Liver (tissue), 9 donors: ENCODE data around the gene ZBTB45. TPM values are rescaled to one million over a fixed set of nuclear protein-coding genes. Genes with fewer than 3 reads are reported as not detected.

Experiments used
- DNase-seq: peaks from one replicate; pipeline ENCODE4 v3.0.0-alpha.2; 2017; ENCODE audit warnings: low spot score
- H3K27ac ChIP-seq, 2 donors: one replicate each; pipeline ENCODE4 v1.7.0; 2013; ENCODE audit warnings: inconsistent platforms in 2 of 2, low read length in 2 of 2, control low read depth in 1 of 2, low read depth in 1 of 2, mild to moderate bottlenecking in 1 of 2
- H3K27me3 ChIP-seq, 4 donors: one replicate each; pipeline versions ENCODE4 v1.6.1 to v1.7.0; 2013; ENCODE audit warnings: low read length in 3 of 4, inconsistent platforms in 1 of 4, mild to moderate bottlenecking in 1 of 4, moderate library complexity in 1 of 4; ENCODE audit not compliant: control insufficient read depth in 4 of 4, insufficient read depth in 4 of 4
- H3K36me3 ChIP-seq, 4 donors: one replicate each; pipeline versions ENCODE4 v1.6.1 to v1.7.0; 2013; ENCODE audit warnings: low read length in 3 of 4, mild to moderate bottlenecking in 3 of 4, low read depth in 1 of 4, moderate library complexity in 1 of 4; ENCODE audit not compliant: control insufficient read depth in 4 of 4, insufficient read depth in 3 of 4
- H3K4me1 ChIP-seq, 4 donors: one replicate each; pipeline versions ENCODE4 v1.6.1 to v1.7.0; 2013; ENCODE audit warnings: low read length in 3 of 4, mild to moderate bottlenecking in 3 of 4, moderate library complexity in 1 of 4; ENCODE audit not compliant: control insufficient read depth in 4 of 4, insufficient read depth in 4 of 4
- H3K4me3 ChIP-seq, 3 donors: one replicate each; pipeline versions ENCODE4 v1.6.1 to v1.7.0; 2013; ENCODE audit warnings: low read length in 3 of 3, control low read depth in 1 of 3, low read depth in 1 of 3, mild to moderate bottlenecking in 1 of 3
- H3K9ac ChIP-seq, 2 donors: one replicate each; pipeline ENCODE4 v1.7.0; 2013; ENCODE audit warnings: low read length in 2 of 2, mild to moderate bottlenecking in 2 of 2, moderate library complexity in 2 of 2, control low read depth in 1 of 2, low read depth in 1 of 2
- H3K9me3 ChIP-seq, 4 donors: one replicate each; pipeline versions ENCODE4 v1.6.1 to v1.7.0; 2013; ENCODE audit warnings: low read length in 3 of 4; ENCODE audit not compliant: control insufficient read depth in 4 of 4
- ATF3 ChIP-seq: IDR thresholded peaks from 2 replicates; pipeline ENCODE4 v1.6.1; 2016; ENCODE audit warnings: antibody characterized with exemption
- CTCF ChIP-seq: fragments of 150-350 bp; IDR thresholded peaks from 2 replicates; pipeline ENCODE4 v1.5.1; 2017; ENCODE audit warnings: improper control_type of control experiment, low read depth, low read length; ENCODE audit not compliant: missing input control
- EGR1 ChIP-seq, 2 donors: IDR thresholded peaks; 2 replicates each; pipeline ENCODE4 v1.6.1; 2016 to 2018; ENCODE audit warnings: antibody characterized with exemption in 2 of 2, low read depth in 2 of 2
- FOXA1 ChIP-seq: IDR thresholded peaks from 2 replicates; pipeline ENCODE4 v1.6.1; 2016; ENCODE audit warnings: antibody characterized with exemption
- FOXA2 ChIP-seq: IDR thresholded peaks from 2 replicates; pipeline ENCODE4 v1.6.1; 2016; ENCODE audit warnings: antibody characterized with exemption
- GABPA ChIP-seq, 2 donors: IDR thresholded peaks in 1 of 2; conservative IDR thresholded peaks in 1 of 2; 2 replicates each; pipeline ENCODE4 v1.6.1; 2016; ENCODE audit warnings: antibody characterized with exemption in 2 of 2, mild to moderate bottlenecking in 1 of 2, moderate library complexity in 1 of 2
- HNF4A ChIP-seq, 2 donors: conservative IDR thresholded peaks; 2 replicates each; pipeline ENCODE4 v1.6.1; 2016; ENCODE audit warnings: antibody characterized with exemption in 2 of 2, mild to moderate bottlenecking in 2 of 2
- HNF4G ChIP-seq: IDR thresholded peaks from 2 replicates; pipeline ENCODE4 v1.6.1; 2016; ENCODE audit warnings: antibody characterized with exemption
- JUND ChIP-seq, 2 donors: IDR thresholded peaks; 2 replicates each; pipeline ENCODE4 v1.6.1; 2016; ENCODE audit warnings: antibody characterized with exemption in 2 of 2
- MAX ChIP-seq: IDR thresholded peaks from 2 replicates; pipeline ENCODE4 v1.6.1; 2016; ENCODE audit warnings: antibody characterized with exemption
- NR2F2 ChIP-seq: IDR thresholded peaks from 2 replicates; pipeline ENCODE4 v1.6.1; 2016; ENCODE audit warnings: antibody characterized with exemption
- RAD21 ChIP-seq, 2 donors: IDR thresholded peaks; 2 replicates each; pipeline ENCODE4 v1.6.1; 2016; ENCODE audit warnings: antibody characterized with exemption in 2 of 2, mild to moderate bottlenecking in 2 of 2
- REST ChIP-seq: IDR thresholded peaks from 2 replicates; pipeline ENCODE4 v1.6.1; 2016; ENCODE audit warnings: antibody characterized with exemption, mild to moderate bottlenecking
- RXRA ChIP-seq, 2 donors: IDR thresholded peaks; 2 replicates each; pipeline ENCODE4 v1.6.1; 2017 to 2018; ENCODE audit warnings: antibody characterized with exemption in 2 of 2, mild to moderate bottlenecking in 1 of 2
- SP1 ChIP-seq: IDR thresholded peaks from 2 replicates; pipeline ENCODE4 v1.6.1; 2018; ENCODE audit warnings: antibody characterized with exemption, mild to moderate bottlenecking
- TAF1 ChIP-seq: conservative IDR thresholded peaks from 2 replicates; pipeline ENCODE4 v1.6.1; 2016; ENCODE audit warnings: antibody characterized with exemption, mild to moderate bottlenecking
- YY1 ChIP-seq: IDR thresholded peaks from 2 replicates; pipeline ENCODE4 v1.6.1; 2016; ENCODE audit warnings: antibody characterized with exemption, mild to moderate bottlenecking
- ZBTB33 ChIP-seq: IDR thresholded peaks from 2 replicates; pipeline ENCODE4 v1.6.1; 2016; ENCODE audit warnings: antibody characterized with exemption
- WGBS: extraction: QIAGEN DNeasy Blood & Tissue Kit; methylation state at CpG from one replicate; pipeline ENCODE4 v1.1.7; 2013; 5-methylcytosine and 5-hydroxymethylcytosine counted together
- polyA plus RNA-seq, 2 donors: library from polyadenylated mRNA; stranded (reverse) in 1 of 2; unstranded in 1 of 2; fragments of 200-250 nt in 1 of 2; fragments of >200 nt in 1 of 2; fragmentation: Nextera tagmentation in 1 of 2; extraction: Ambion mirVana in 1 of 2; gene quantifications; one replicate each; pipeline versions ENCODE4 v1.2.1 to v1.2.3, GENCODE V29; 2013 to 2015
- total RNA-seq, 2 donors: library from RNA; depleted of rRNA; stranded (reverse); fragments of >200 nt; gene quantifications; one replicate each; pipeline ENCODE4 v1.2.3, GENCODE V29; 2014
- donor health status: healthy.
- donor health status: healthy.
- donor health status: healthy.
- donor health status: healthy.
- donor health status: healthy.

ZBTB45 gene
- total and polyA plus RNA-seq, 4 donors = 2.1 to 4.0 (median 2.7) TPM

GRCh38 chr19:58511353-58512208 is 8.0 kb downstream of the ZBTB45 start, which contains the start of gene SLC27A5:
Gene SLC27A5, minus strand, starts transcription at chr19:58511992. Its CDS starts 37 bp downstream, at chr19:58511955.
- Histone ChIP-seq H3K4me1 (peaks cover 19 to 78% (median 54%) of the 10 kb centered on the region in 4 donors), H3K4me3 (peak within 1 kb of the TSS; percentile 68 to 82 (median 75)), H3K27ac (peak within 1 kb of the TSS; percentile 80 to 86), H3K9ac (peak within 1 kb of the TSS; percentile 67 to 73), H3K27me3 (no peaks in the 10 kb centered on the region), H3K36me3 (peaks cover 0 to 5% (median 2%) of the 10 kb centered on the region in 4 donors), H3K9me3 (no peaks in the 10 kb centered on the region)
- no peak for TF ChIP-seq EGR1 (IDR thresholded peaks at IDR 0.05; ENCODE audit: low read depth in 2 of 2)
- peak; percentile 83 to 93 for TF ChIP-seq RXRA (IDR thresholded peaks at IDR 0.05)
- TF ChIP-seq ZBTB33 = no peak
- TF ChIP-seq FOXA2 = no peak
- peak; percentile 94 to 97 for TF ChIP-seq HNF4A (conservative IDR thresholded peaks at IDR 0.05)
- peak; percentile 89 for TF ChIP-seq HNF4G
- peak; percentile 96 for TF ChIP-seq REST
- peak; percentile 54 for TF ChIP-seq NR2F2
- no peak for TF ChIP-seq ATF3
- TF ChIP-seq MAX = peak; percentile 57
- TF ChIP-seq JUND (IDR thresholded peaks at IDR 0.05) = peak; percentile 41 to 42
- peak; percentile 86 for TF ChIP-seq YY1
- TF ChIP-seq TAF1 = peak; percentile 96
- no peak for TF ChIP-seq FOXA1
- peak in 1 of 2 donors; percentile 57 for TF ChIP-seq GABPA (IDR thresholded peaks at IDR 0.05 in 1 of 2, conservative IDR thresholded peaks at IDR 0.05 in 1 of 2)
- TF ChIP-seq RAD21 (IDR thresholded peaks at IDR 0.05) = peak in 1 of 2 donors; percentile 54
- peak; percentile 98 for TF ChIP-seq SP1
- TF ChIP-seq CTCF = no peak
- 35% methylated on average over 25 of the region's 25 CpGs for WGBS
- DNase-seq = peak; percentile 64
